ENCODE data around the gene C1QTNF12.

The C1QTNF12 gene

DNA sequence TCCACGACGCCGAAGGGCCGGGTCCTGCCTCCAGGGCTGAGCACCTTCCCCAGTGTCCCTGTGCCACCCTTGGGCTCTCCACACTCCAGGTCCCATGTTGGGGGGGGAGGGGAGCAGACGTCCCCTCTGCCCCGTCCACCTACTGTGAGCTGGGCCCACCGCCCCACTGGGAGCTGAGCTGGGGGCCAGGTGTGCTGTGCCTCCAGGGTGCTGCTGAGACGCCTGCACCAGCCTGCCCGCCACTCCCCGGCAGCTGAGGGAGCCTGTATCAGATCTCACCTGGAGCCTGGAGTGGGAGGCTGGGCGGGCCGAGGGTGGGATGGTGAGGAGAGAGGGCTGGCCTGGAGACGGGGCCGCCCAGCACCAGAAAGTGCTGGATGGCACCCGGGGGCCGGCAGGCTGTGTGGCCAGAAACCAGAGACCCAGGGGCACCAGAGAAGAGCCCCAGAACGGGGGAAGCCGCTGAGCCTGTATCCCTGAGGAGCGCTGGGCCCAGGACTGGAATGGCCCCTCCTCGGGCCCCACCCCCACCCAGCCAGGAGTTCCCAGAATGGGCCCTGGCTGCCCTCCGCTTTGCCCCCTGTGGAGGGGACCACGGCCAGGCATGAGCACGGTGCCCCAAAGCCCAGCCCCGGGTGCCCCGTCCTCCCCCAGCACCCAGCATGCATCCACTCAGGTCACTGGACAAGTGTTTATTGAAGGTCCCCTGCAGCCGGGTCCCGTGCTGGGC, 43.5 kb downstream of the C1QTNF12 start:
- no peak for TF ChIP-seq GABPA (IDR thresholded peaks at IDR 0.05; ENCODE audit: low read depth)
- TF ChIP-seq, protein P1, sequence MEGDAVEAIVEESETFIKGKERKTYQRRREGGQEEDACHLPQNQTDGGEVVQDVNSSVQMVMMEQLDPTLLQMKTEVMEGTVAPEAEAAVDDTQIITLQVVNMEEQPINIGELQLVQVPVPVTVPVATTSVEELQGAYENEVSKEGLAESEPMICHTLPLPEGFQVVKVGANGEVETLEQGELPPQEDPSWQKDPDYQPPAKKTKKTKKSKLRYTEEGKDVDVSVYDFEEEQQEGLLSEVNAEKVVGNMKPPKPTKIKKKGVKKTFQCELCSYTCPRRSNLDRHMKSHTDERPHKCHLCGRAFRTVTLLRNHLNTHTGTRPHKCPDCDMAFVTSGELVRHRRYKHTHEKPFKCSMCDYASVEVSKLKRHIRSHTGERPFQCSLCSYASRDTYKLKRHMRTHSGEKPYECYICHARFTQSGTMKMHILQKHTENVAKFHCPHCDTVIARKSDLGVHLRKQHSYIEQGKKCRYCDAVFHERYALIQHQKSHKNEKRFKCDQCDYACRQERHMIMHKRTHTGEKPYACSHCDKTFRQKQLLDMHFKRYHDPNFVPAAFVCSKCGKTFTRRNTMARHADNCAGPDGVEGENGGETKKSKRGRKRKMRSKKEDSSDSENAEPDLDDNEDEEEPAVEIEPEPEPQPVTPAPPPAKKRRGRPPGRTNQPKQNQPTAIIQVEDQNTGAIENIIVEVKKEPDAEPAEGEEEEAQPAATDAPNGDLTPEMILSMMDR (IDR thresholded peaks at IDR 0.05; ENCODE audit: insufficient read depth, low read length) = no peak
- TF ChIP-seq POLR2AphosphoS5 (IDR thresholded peaks at IDR 0.05; ENCODE audit: low read depth) = no peak
- TF ChIP-seq, protein P2, sequence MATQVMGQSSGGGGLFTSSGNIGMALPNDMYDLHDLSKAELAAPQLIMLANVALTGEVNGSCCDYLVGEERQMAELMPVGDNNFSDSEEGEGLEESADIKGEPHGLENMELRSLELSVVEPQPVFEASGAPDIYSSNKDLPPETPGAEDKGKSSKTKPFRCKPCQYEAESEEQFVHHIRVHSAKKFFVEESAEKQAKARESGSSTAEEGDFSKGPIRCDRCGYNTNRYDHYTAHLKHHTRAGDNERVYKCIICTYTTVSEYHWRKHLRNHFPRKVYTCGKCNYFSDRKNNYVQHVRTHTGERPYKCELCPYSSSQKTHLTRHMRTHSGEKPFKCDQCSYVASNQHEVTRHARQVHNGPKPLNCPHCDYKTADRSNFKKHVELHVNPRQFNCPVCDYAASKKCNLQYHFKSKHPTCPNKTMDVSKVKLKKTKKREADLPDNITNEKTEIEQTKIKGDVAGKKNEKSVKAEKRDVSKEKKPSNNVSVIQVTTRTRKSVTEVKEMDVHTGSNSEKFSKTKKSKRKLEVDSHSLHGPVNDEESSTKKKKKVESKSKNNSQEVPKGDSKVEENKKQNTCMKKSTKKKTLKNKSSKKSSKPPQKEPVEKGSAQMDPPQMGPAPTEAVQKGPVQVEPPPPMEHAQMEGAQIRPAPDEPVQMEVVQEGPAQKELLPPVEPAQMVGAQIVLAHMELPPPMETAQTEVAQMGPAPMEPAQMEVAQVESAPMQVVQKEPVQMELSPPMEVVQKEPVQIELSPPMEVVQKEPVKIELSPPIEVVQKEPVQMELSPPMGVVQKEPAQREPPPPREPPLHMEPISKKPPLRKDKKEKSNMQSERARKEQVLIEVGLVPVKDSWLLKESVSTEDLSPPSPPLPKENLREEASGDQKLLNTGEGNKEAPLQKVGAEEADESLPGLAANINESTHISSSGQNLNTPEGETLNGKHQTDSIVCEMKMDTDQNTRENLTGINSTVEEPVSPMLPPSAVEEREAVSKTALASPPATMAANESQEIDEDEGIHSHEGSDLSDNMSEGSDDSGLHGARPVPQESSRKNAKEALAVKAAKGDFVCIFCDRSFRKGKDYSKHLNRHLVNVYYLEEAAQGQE (IDR thresholded peaks at IDR 0.05; ENCODE audit: insufficient replicate concordance, low read depth) = no peak
- TF ChIP-seq SPI1 (IDR thresholded peaks at IDR 0.05; ENCODE audit: borderline replicate concordance, low read depth) = no peak
- Histone ChIP-seq H3K27me3 (ENCODE audit: insufficient read depth, poor library complexity, severe bottlenecking) (peaks cover 61% of the 10 kb centered on the region), H3K4me3 (replicated peaks; ENCODE audit: insufficient read depth, low read length) (no peak overlapping the region), H3K27ac (replicated peaks) (no peak overlapping the region)
- DNase-seq (ENCODE audit: low read depth in 1 of 2, low spot score in 1 of 2) = no peak

DNA sequence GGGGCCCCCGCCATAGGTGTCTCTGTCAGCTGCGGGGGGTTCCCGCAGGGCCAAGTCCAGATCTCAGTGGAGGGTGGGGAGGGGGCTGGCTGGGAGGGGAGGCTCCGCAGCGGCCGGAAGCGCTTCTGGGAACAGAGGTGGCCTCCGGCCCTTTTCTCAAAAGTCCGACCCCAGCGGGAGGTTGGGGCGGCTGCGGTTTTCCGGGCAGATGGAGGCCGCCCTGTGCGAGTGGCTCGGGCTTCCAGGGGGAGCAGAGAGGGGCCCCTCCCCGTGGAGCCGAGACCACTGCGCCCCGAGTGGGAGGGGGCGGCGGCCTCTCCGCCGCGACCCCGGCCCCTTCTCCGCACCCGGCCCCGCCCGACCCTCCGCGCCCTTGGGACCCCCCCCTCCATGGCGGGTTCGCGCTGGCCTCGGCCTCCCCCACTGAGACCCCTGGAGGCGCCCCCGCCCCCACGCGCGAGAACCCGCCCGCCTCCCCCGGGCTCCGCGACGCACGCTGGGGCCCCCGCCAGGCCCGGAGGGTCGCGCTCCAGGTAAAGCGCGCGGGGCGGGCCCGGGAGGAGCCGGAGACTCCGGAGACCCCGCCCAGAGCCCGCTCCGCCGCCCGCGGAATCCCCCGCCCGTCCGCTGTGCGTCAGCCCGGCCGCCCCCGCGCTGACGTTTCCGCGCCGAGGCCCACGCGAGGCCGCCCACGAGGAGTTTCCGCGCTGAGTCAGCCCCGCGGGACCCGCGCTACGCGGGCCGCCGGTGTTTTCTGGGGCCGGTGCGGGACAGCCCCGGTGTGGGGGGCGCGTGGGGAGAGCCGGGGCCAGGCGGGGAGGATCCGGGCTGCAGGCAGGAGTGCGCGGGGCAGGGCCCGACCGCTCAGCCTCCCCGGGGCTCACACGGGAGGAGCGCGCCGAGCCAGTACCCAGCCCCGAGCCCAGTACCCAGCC, 45.4 kb downstream of the C1QTNF12 start:
- Histone ChIP-seq H3K27ac (replicated peaks) (no peak overlapping the region), H3K27me3 (ENCODE audit: insufficient read depth, poor library complexity, severe bottlenecking) (peaks cover 44% of the 10 kb centered on the region), H3K4me3 (replicated peaks; ENCODE audit: insufficient read depth, low read length) (no peak overlapping the region)
- DNase-seq (ENCODE audit: low read depth in 1 of 2, low spot score in 1 of 2) = no peak
- no peak for TF ChIP-seq GABPA (IDR thresholded peaks at IDR 0.05; ENCODE audit: low read depth)
- TF ChIP-seq, protein P2 (IDR thresholded peaks at IDR 0.05; ENCODE audit: insufficient replicate concordance, low read depth) = no peak
- no peak for TF ChIP-seq POLR2AphosphoS5 (IDR thresholded peaks at IDR 0.05; ENCODE audit: low read depth)
- TF ChIP-seq, protein P1 (IDR thresholded peaks at IDR 0.05; ENCODE audit: insufficient read depth, low read length) = no peak
- TF ChIP-seq SPI1 (IDR thresholded peaks at IDR 0.05; ENCODE audit: borderline replicate concordance, low read depth) = no peak

DNA sequence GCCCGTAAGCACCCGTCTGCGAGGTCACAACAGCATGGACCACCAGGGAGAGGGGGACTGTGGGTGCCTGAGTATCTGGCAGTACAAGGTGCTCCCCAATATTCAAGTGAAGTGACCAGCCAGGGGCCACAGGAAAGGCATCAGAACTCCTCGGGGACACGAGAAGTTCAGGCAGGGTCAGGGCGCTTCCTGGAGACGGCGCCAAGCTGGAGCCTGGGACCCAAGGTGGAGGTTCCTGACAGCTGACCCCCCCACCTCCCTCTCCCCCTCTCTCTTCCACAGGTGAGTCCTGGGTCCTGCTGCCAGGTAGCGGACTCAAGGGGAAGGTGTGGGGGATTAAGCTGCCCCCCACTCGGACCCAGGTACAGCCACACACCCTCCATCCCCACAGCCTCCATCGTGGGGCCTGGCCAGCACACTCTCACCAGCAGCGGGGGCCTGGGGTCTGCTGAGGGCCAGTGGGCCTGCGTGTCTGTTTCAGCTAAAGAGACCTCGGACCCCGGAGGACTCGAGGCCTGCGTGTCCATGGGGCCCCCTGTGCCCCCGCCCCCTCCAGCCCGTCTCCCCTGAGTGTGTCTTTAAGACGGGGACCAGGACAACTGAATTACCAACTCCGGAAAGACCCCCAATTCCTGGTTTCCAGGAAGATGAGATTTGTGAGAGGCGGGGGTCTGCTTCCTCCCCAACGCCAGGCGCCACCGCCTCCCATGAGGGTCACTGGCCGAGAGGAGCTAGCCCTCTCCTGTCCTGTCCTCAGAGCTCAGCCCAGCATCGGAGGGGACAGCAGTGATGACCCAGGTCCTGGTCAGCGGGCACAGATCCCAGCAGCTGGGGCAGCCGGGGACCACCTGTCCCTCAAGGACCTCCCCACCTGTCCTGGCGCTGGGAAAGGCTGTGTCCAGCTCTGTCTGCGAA, 46.3 kb downstream of the C1QTNF12 start:
- H3K27me3 ChIP-seq (ENCODE audit: insufficient read depth, poor library complexity, severe bottlenecking) = peaks cover 38% of the 10 kb centered on the region
- TF ChIP-seq, protein P1 (IDR thresholded peaks at IDR 0.05; ENCODE audit: insufficient read depth, low read length) = no peak
- TF ChIP-seq GABPA (IDR thresholded peaks at IDR 0.05; ENCODE audit: low read depth) (no peak), POLR2AphosphoS5 (IDR thresholded peaks at IDR 0.05; ENCODE audit: low read depth) (no peak), SPI1 (IDR thresholded peaks at IDR 0.05; ENCODE audit: borderline replicate concordance, low read depth) (no peak)
- TF ChIP-seq, protein P2 (IDR thresholded peaks at IDR 0.05; ENCODE audit: insufficient replicate concordance, low read depth) = no peak
- no peak for DNase-seq (ENCODE audit: low read depth in 1 of 2, low spot score in 1 of 2)
- H3K4me3 ChIP-seq (replicated peaks; ENCODE audit: insufficient read depth, low read length) = no peak overlapping the region
- no peak overlapping the region for H3K27ac ChIP-seq (replicated peaks)

All from HL-60 (cell line).